ENCODE measurements around the gene SLC16A1.

The SLC16A1 gene

GRCh38 chr1:112954945-112955772 is 837 bp downstream of the SLC16A1 start:
- in situ Hi-C loops (cut with HindIII; ENCODE audit: low sequenced_read_pairs): no loop called here
- peak; percentile 72 for DNase-seq (ENCODE audit: low read depth, low spot score)
- H3K4me3 ChIP-seq (ENCODE audit: low read depth, low read length): peak overlapping the region; percentile 86
- TF ChIP-seq CTCF (IDR thresholded peaks at IDR 0.05; ENCODE audit: low read depth, low read length): peak; percentile 18

- peak; percentile 9 for DNase-seq (ENCODE audit: low read depth, low spot score)
- peak overlapping the region; percentile 86 for H3K4me3 ChIP-seq (ENCODE audit: low read depth, low read length)
- TF ChIP-seq CTCF (IDR thresholded peaks at IDR 0.05; ENCODE audit: low read depth, low read length): no peak
- in situ Hi-C loops (cut with HindIII; ENCODE audit: low sequenced_read_pairs): no loop called here
These were observed 1.9 kb downstream of the SLC16A1 start for GRCh38 chr1:112954017-112954650.

GRCh38 chr1:112950426-112950825 is 5.6 kb downstream of the SLC16A1 start:
- no peak for TF ChIP-seq CTCF (IDR thresholded peaks at IDR 0.05; ENCODE audit: low read depth, low read length)

GRCh38 chr1:112946683-112947082 is 9.3 kb downstream of the SLC16A1 start:
- in situ Hi-C loops (cut with HindIII; ENCODE audit: low sequenced_read_pairs): no loop called here
- no peak for TF ChIP-seq CTCF (IDR thresholded peaks at IDR 0.05; ENCODE audit: low read depth, low read length)
- no peak overlapping the region for H3K4me3 ChIP-seq (ENCODE audit: low read depth, low read length)
- no peak for DNase-seq (ENCODE audit: low read depth, low spot score)

More at GRCh38 chr1:112950426-112950825, 5.6 kb downstream of the SLC16A1 start:
- DNase-seq (ENCODE audit: low read depth, low spot score): no peak
- H3K4me3 ChIP-seq (ENCODE audit: low read depth, low read length): no peak overlapping the region
- in situ Hi-C loops (cut with HindIII; ENCODE audit: low sequenced_read_pairs): no loop called here

GRCh38 chr1:112939810-112940209 is 16.2 kb downstream of the SLC16A1 start:
- in situ Hi-C loops (cut with HindIII; ENCODE audit: low sequenced_read_pairs): no loop called here
- no peak for TF ChIP-seq CTCF (IDR thresholded peaks at IDR 0.05; ENCODE audit: low read depth, low read length)
- no peak for DNase-seq (ENCODE audit: low read depth, low spot score)
- no peak overlapping the region for H3K4me3 ChIP-seq (ENCODE audit: low read depth, low read length)

- no peak overlapping the region for H3K4me3 ChIP-seq (ENCODE audit: low read depth, low read length)
- TF ChIP-seq CTCF (IDR thresholded peaks at IDR 0.05; ENCODE audit: low read depth, low read length): no peak
- peak; percentile 21 for DNase-seq (ENCODE audit: low read depth, low spot score)
- in situ Hi-C loops (cut with HindIII; ENCODE audit: low sequenced_read_pairs): no loop called here
These were observed 17.8 kb downstream of the SLC16A1 start for GRCh38 chr1:112938210-112938609.

Measured in astrocyte of the spinal cord (primary cell).